Endothelial cell of umbilical vein (primary cell): ENCODE measurements around the gene ZNF524. TPM values are rescaled to one million over a fixed set of nuclear protein-coding genes. Genes with fewer than 3 reads are reported as not detected.

ENCODE experiments used
- BruUV-seq: library from RNA; stranded (reverse); fragments of 400-500 nt; replicated peaks from 2 replicates; lab custom pipeline; 2021; lab: Mats Ljungman, UMichigan
- CTCF ChIA-PET: fragments of 300-600, 350-600 bp; sonication (Branson Sonifier 250); formaldehyde crosslinking; loops from one replicate; lab custom pipeline; 2021; ENCODE audit warnings: antibody characterized with exemption, inconsistent platforms; lab: Charles Lee
- POLR2A ChIA-PET: fragments of 300-600, 350-600 bp; sonication (Branson Sonifier 250); formaldehyde crosslinking; loops from one replicate; lab custom pipeline; 2021; ENCODE audit warnings: antibody characterized with exemption, inconsistent platforms; lab: Charles Lee
- DNase-seq: peaks from one replicate; pipeline ENCODE4 v3.0.0-alpha.2; 2011; ENCODE audit warnings: low read depth, low spot score
- FAIRE-seq: peaks from 2 replicates; lab custom pipeline; 2011; peaks lifted over from hg19 to GRCh38; lab: Jason Lieb, UNC
- H2AFZ ChIP-seq: 2 replicates; pipeline ENCODE4 v1.6.0; 2012; ENCODE audit warnings: low read depth, low read length, control low read depth, inconsistent platforms
- H3K27ac ChIP-seq: 2 replicates; pipeline ENCODE4 v1.5.1; 2011; ENCODE audit warnings: low read depth, mild to moderate bottlenecking, control low read depth, low read length, moderate library complexity; ENCODE audit not compliant: insufficient read depth
- H3K27me3 ChIP-seq, 2 experiments: 2 replicates each; pipeline versions ENCODE4 v1.6.0 to v1.6.1; 2011; ENCODE audit warnings: low read length in 2 of 2, mixed read lengths in 1 of 2; ENCODE audit not compliant: control insufficient read depth in 2 of 2, insufficient read depth in 2 of 2
- H3K36me3 ChIP-seq, 2 experiments: 2 replicates in 1 of 2; 3 replicates in 1 of 2; pipeline ENCODE4 v1.5.1; 2011; ENCODE audit warnings: low read length in 2 of 2, mild to moderate bottlenecking in 1 of 2, moderate library complexity in 1 of 2; ENCODE audit not compliant: control insufficient read depth in 2 of 2, insufficient read depth in 2 of 2; ENCODE audit errors: extremely low read depth in 1 of 2
- H3K4me1 ChIP-seq: 3 replicates; pipeline ENCODE4 v1.5.1; 2011; ENCODE audit warnings: mild to moderate bottlenecking, low read length; ENCODE audit not compliant: control insufficient read depth, insufficient read depth; ENCODE audit errors: extremely low read depth
- H3K4me2 ChIP-seq: 2 replicates; pipeline ENCODE4 v1.6.1; 2011; ENCODE audit warnings: low read length, control low read depth, mixed read lengths; ENCODE audit not compliant: insufficient read depth
- H3K4me3 ChIP-seq, 3 experiments: fragments of 200-600 bp in 1 of 3; sonication (generic), shearing (Covaris generic) in 1 of 3; replicated peaks in 1 of 3; 2 replicates each; pipeline ENCODE4 v1.5.1; 2011 to 2016; ENCODE audit warnings: control low read depth in 3 of 3, low read length in 3 of 3, mild to moderate bottlenecking in 2 of 3, inconsistent platforms in 1 of 3, low read depth in 1 of 3, moderate library complexity in 1 of 3; ENCODE audit not compliant: insufficient read depth in 1 of 3
- H3K79me2 ChIP-seq: 2 replicates; pipeline ENCODE4 v1.6.0; 2012; ENCODE audit warnings: low read length, inconsistent platforms; ENCODE audit not compliant: control insufficient read depth, insufficient read depth
- H3K9ac ChIP-seq: replicated peaks from 2 replicates; pipeline ENCODE3; 2011; ENCODE audit warnings: low read length, control low read depth; ENCODE audit not compliant: insufficient read depth; ENCODE audit errors: extremely low read depth
- H3K9me1 ChIP-seq: replicated peaks from 3 replicates; pipeline ENCODE4 v1.6.0; 2011; ENCODE audit warnings: mild to moderate bottlenecking, low read length; ENCODE audit not compliant: control insufficient read depth, insufficient read depth; ENCODE audit errors: extremely low read depth
- H3K9me3 ChIP-seq: replicated peaks from 2 replicates; pipeline ENCODE4 v1.5.1; 2012; ENCODE audit warnings: low read length, inconsistent platforms; ENCODE audit not compliant: control insufficient read depth, insufficient read depth
- H4K20me1 ChIP-seq: replicated peaks from 2 replicates; pipeline ENCODE3; 2011; ENCODE audit warnings: mild to moderate bottlenecking, low read length; ENCODE audit not compliant: control insufficient read depth, insufficient read depth; ENCODE audit errors: extremely low read depth
- EZH2 ChIP-seq: IDR thresholded peaks from 2 replicates; pipeline ENCODE4 v1.6.1; 2012; ENCODE audit warnings: borderline replicate concordance, low read depth, mild to moderate bottlenecking, moderate library complexity, low read length, inconsistent platforms; ENCODE audit not compliant: severe bottlenecking
- FOS ChIP-seq: IDR thresholded peaks from 2 replicates; pipeline ENCODE4 v1.6.1; 2011; ENCODE audit warnings: mild to moderate bottlenecking, low read length, moderate library complexity, borderline replicate concordance; ENCODE audit not compliant: insufficient read depth
- GATA2 ChIP-seq: IDR thresholded peaks from 2 replicates; pipeline ENCODE4 v1.7.0; 2011; ENCODE audit warnings: low read depth, mild to moderate bottlenecking, moderate library complexity, mixed read lengths, low read length; ENCODE audit not compliant: insufficient read length, insufficient read depth
- JUN ChIP-seq: IDR thresholded peaks from 2 replicates; pipeline ENCODE4 v1.6.1; 2011; ENCODE audit warnings: borderline replicate concordance, low read depth; ENCODE audit not compliant: insufficient read length, insufficient read depth
- MYC ChIP-seq: IDR thresholded peaks from one replicate; pipeline ENCODE4 v1.6.1; 2011; ENCODE audit warnings: mild to moderate bottlenecking, low read depth, low read length
- POLR2A ChIP-seq: IDR thresholded peaks from 2 replicates; pipeline ENCODE4 v1.6.1; 2012; ENCODE audit warnings: low read depth, mild to moderate bottlenecking, control low read depth, low read length
- POLR2AphosphoS5 ChIP-seq: IDR thresholded peaks from 2 replicates; pipeline ENCODE4 v1.6.1; 2012; ENCODE audit warnings: low read depth, mild to moderate bottlenecking, control low read depth, low read length, moderate library complexity; ENCODE audit not compliant: insufficient read depth
- dilution Hi-C: fragments of 300-500 bp; cut with MboI; formaldehyde crosslinking; loops from one replicate; pipeline ENCODE4 v1.15.0; 2019; ENCODE audit warnings: low sequenced_read_pairs; ENCODE audit not compliant: extremely low pct_ligation_motif_present
- intact Hi-C: fragments of 100-400 bp; cut with micrococcal nuclease; formaldehyde crosslinking; loops from one replicate; pipeline ENCODE4 v1.10.0; 2022
- polyA plus RNA-seq, 4 experiments: library from polyadenylated mRNA; depleted of rRNA in 3 of 4; stranded (reverse) in 3 of 4; unstranded in 1 of 4; fragments of >200 nt; gene quantifications; 2 replicates each; pipeline versions ENCODE4 v1.2.1 to v1.2.3, GENCODE V29; 2011 to 2012; ENCODE audit warnings: missing spikeins in 1 of 4
- total RNA-seq: library from RNA; stranded (reverse); gene quantifications from 2 replicates; pipeline ENCODE4 v1.2.3, GENCODE V29; 2021
- TF ChIP-seq, protein P1 (sequence below), 2 donors: IDR thresholded peaks; 1 replicate in 1 of 2; 2 replicates in 1 of 2; pipeline ENCODE4 v1.5.1; 2011; ENCODE audit warnings: low read length in 2 of 2, mild to moderate bottlenecking in 2 of 2, moderate library complexity in 2 of 2, control low read depth in 1 of 2, inconsistent platforms in 1 of 2, low read depth in 1 of 2; ENCODE audit not compliant: insufficient read depth in 1 of 2; ENCODE audit errors: extremely low read depth in 1 of 2
- TF ChIP-seq, protein P2 (sequence below): IDR thresholded peaks from 2 replicates; pipeline ENCODE4 v1.6.1; 2011; ENCODE audit not compliant: insufficient read depth, insufficient read length

ZNF524 gene
- total and polyA plus RNA-seq, 2 donors (not counting 3 experiments of a cell fraction or from before 2014, with no cell fraction given): 15.2 to 15.4 TPM

DNA sequence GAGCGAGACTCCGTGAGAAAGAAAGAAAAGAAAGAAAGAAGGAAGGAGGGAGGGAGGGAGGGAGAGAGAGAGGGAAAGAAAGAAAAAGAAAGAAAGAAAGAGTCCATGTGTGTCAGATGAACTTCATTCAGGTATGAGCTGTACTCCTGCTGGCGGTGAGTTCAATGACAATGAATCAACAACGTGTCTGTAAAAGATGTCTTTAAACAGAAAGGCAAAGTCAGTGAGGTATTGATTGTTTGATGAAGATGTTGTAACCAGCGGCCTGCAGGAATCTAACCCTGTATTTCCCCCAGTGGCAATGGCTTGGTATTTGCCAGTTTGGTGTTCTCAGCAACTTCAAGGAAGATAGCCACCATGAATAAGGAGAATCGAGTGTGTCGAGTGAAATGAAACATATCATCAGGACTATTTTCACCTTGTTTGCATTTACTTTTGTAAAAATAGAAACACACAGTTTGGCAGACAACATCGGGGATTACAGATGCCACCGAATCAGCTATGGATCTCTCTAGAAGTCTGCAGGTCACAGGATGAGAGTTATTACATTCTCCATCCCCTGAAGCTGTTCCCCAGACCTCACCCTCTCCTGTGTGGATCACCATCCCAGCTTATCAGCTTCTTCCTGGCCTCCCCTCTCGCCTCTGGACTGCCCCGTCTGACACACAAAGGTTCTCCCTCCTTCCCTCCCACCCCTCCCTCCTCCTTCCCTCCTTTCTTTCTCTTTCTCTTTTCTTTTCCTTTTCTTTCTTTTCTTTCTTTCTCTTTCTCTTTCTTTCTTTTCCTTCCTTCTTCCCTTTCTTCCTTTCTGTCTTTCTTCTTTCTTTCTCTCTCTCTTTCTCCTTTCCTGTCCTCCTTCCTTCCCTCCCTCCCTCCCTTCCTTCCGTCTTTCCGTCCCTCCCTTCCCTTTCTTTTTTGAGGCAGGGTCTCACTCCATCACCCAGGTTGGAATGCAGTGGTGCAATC lies 46.6 kb upstream of the ZNF524 start:
- no peak for FAIRE-seq
- CTCF ChIA-PET: interaction anchor here (1.0 to 1.3 kb wide), 3 partner anchors 13 to 412 kb away, joined by 3 to 4 read pairs (median 4); no protein-coding TSS in a partner anchor
- H3K4me2 ChIP-seq: no peak overlapping the region

More for the DNA sequence above, 46.6 kb upstream of the ZNF524 start:
- Histone ChIP-seq H2AFZ (no peak overlapping the region), H3K9me1 (no peaks in the 10 kb centered on the region), H3K27ac (no peak overlapping the region), H3K9me3 (no peaks in the 10 kb centered on the region), H3K27me3 (peaks cover 0 to 3% of the 10 kb centered on the region in 2 experiments), H3K4me3 (no peak overlapping the region), H3K4me1 (peaks cover 15% of the 10 kb centered on the region), H4K20me1 (no peaks in the 10 kb centered on the region), H3K9ac (no peak overlapping the region), H3K36me3 (no peaks in the 10 kb centered on the region), H3K79me2 (no peaks in the 10 kb centered on the region)
- no TSS peak for BruUV-seq
- TF ChIP-seq, protein P1, sequence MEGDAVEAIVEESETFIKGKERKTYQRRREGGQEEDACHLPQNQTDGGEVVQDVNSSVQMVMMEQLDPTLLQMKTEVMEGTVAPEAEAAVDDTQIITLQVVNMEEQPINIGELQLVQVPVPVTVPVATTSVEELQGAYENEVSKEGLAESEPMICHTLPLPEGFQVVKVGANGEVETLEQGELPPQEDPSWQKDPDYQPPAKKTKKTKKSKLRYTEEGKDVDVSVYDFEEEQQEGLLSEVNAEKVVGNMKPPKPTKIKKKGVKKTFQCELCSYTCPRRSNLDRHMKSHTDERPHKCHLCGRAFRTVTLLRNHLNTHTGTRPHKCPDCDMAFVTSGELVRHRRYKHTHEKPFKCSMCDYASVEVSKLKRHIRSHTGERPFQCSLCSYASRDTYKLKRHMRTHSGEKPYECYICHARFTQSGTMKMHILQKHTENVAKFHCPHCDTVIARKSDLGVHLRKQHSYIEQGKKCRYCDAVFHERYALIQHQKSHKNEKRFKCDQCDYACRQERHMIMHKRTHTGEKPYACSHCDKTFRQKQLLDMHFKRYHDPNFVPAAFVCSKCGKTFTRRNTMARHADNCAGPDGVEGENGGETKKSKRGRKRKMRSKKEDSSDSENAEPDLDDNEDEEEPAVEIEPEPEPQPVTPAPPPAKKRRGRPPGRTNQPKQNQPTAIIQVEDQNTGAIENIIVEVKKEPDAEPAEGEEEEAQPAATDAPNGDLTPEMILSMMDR (IDR thresholded peaks at IDR 0.05; ENCODE audit: extremely low read depth in 1 of 2, insufficient read depth in 1 of 2, low read depth in 1 of 2, low read length in 2 of 2): no peak
- no peak for TF ChIP-seq GATA2
- TF ChIP-seq MYC: no peak
- no peak for TF ChIP-seq FOS
- TF ChIP-seq, protein P2, sequence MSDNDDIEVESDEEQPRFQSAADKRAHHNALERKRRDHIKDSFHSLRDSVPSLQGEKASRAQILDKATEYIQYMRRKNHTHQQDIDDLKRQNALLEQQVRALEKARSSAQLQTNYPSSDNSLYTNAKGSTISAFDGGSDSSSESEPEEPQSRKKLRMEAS: no peak
- no peak for TF ChIP-seq JUN
- no peak for TF ChIP-seq POLR2AphosphoS5
- TF ChIP-seq EZH2: no peak
- no peak for TF ChIP-seq POLR2A
- dilution Hi-C loops (no loop called here), intact Hi-C loops (no loop called here)
- no peak for DNase-seq
- POLR2A ChIA-PET: interaction anchor here (0.6 kb wide), 1 partner anchor 71 kb away, joined by 5 read pairs; the partner anchor contains the start of gene ZNF784
